ENCODE measurements around the gene ZNF791.
"Not testable (repeated sequence)": the region's sequence is repeated elsewhere in the genome, so short reads cannot be mapped to it uniquely, and the experiment has no call there.

The ZNF791 gene

DNA sequence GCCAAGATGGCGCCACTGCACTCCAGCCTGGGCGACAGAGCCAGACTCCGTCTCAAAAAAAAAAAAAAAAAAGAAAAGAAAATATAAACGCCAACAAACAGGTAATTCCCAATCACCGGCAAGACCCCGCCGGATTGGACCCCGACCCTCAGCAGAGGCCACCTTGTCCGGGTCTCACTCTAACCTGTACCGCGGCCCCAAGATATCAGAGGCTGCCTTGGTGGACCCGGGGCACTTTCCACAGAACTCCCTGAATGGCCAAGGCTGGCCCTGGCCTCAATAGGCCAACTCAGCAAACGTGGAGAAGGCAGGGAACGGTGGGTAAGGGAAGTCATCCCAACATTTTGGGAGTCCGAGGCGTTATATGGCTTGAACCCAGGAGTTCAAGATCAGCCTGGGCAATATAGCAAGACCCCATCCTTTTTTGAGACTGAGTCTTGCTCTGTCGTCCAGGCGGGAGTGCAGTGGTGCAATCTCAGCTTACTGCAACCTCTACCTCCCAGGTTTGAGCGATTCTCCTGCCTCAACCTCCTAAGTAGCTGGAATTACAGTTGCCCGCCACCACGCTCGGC, 28.0 kb downstream of the ZNF791 start:
- no peak for FAIRE-seq
- no peak for DNase-seq (ENCODE audit: insufficient read length)
- TF ChIP-seq POLR2AphosphoS5 (IDR thresholded peaks at IDR 0.05; ENCODE audit: low read depth, low read length): no peak
- no peak for TF ChIP-seq POLR2A (IDR thresholded peaks at IDR 0.05; ENCODE audit: low read depth, low read length)
- TF ChIP-seq TAF1 (IDR thresholded peaks at IDR 0.05; ENCODE audit: borderline replicate concordance, low read depth, low read length): no peak

DNA sequence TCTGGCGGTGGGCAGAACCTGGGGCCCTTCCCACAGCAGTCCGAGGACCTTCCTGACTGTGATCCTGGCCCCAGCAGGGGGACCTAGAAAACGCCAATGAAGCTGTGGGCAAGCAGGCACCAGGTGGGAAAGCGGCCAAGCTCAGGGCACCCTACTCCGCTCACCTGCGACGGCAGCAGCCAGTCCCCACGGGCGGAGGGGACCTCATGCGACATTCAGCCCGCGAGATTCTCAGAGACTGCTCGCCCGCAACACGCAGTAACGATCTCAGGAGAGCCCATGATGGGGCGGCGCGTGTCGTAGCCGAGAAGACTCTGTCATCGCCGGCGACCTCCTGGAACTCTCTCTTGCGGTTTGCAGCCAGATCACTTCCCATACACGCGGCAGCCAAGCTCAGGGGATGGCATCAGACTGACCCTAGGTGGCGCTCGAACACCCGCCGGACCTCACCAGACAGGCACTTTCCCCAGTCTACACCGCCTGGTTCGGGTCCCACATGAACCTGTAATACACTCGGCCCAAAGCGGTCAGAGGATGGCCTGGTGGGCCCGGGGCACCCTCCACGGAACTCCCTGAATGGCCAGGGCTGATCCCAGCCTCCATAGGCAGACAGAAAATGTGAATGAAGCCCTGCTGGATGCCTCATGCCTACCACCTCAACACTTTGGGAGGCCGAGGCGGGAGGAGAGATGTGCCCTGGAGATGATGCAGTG, 29.3 kb downstream of the ZNF791 start:
- no peak for TF ChIP-seq POLR2AphosphoS5 (IDR thresholded peaks at IDR 0.05; ENCODE audit: low read depth, low read length)
- no peak for TF ChIP-seq POLR2A (IDR thresholded peaks at IDR 0.05; ENCODE audit: low read depth, low read length)
- no peak for TF ChIP-seq TAF1 (IDR thresholded peaks at IDR 0.05; ENCODE audit: borderline replicate concordance, low read depth, low read length)
- DNase-seq (ENCODE audit: insufficient read length): peak; percentile 87
- peak; percentile 83 for FAIRE-seq

DNA sequence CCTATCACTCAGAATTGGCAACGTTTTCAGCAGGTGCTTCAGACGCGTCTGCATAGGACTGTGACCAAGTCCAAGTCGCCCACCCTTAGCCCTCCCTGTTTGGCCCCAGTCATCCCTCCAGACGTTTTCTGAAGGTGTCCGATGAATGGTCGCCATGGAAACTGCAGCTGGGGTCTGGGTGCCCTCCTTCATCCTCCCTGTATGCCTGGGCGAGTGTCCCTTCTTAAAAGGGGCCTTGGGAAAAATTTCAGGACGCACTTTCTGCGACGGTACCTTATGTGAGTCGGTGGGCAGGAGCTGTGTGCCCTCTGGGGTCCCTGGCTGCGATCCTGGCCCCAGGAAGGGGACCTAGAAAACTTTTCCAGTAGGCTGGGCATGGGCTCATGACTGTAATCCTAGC, 30.7 kb downstream of the ZNF791 start:
- DNase-seq (ENCODE audit: insufficient read length): no peak
- FAIRE-seq: no peak
- no peak for TF ChIP-seq TAF1 (IDR thresholded peaks at IDR 0.05; ENCODE audit: borderline replicate concordance, low read depth, low read length)

DNA sequence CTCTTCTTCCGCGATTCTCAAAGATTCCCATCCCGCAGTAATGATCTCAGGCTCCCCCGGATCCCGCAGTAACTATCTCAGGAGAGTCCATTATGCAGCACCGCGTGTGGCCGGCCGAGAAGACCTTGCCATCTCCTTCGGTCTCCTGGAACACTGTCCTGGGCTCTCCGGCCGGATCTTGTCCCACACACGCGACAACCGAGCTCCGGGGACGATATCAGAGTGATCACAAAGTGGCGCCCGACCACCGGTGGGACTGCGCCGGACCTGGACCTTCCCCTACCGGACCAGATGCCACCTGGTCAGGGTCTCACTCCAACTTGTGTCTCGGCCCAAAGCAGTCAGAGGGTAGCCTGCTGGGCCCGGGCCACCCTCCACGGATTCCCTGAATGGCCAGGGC, 31.8 kb downstream of the ZNF791 start:
- no peak for FAIRE-seq
- DNase-seq (ENCODE audit: insufficient read length): no peak
- no peak for TF ChIP-seq POLR2AphosphoS5 (IDR thresholded peaks at IDR 0.05; ENCODE audit: low read depth, low read length)
- no peak for TF ChIP-seq TAF1 (IDR thresholded peaks at IDR 0.05; ENCODE audit: borderline replicate concordance, low read depth, low read length)
- TF ChIP-seq POLR2A (IDR thresholded peaks at IDR 0.05; ENCODE audit: low read depth, low read length): no peak

GRCh38 chr19:12643716-12644115, 33.0 kb downstream of the ZNF791 start:
- FAIRE-seq; DNase-seq (ENCODE audit: insufficient read length): not testable (repeated sequence)

DNA sequence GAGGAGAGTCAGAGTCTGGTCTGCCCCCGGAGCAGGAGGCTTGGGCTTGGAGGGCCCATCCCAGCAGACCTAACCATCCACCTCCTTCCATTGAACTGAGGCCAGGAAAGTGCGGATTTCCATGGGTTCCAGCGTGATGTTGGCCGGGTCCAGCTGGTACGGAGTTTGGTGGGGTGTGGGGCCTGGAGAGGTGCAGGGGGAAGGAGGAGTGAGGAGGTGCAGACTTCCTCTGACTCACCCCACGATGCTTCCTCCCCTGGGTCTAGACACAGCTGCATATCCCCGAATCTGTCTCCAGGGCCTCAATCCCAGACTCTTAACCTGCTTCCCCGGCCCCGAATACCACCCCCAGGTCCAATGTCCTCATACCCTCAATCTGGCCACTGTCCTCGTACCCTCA, 35.8 kb downstream of the ZNF791 start:
- TF ChIP-seq POLR2A (IDR thresholded peaks at IDR 0.05; ENCODE audit: low read depth, low read length) (no peak), TAF1 (IDR thresholded peaks at IDR 0.05; ENCODE audit: borderline replicate concordance, low read depth, low read length) (no peak), POLR2AphosphoS5 (IDR thresholded peaks at IDR 0.05; ENCODE audit: low read depth, low read length) (no peak)
- no peak for FAIRE-seq
- no peak for DNase-seq (ENCODE audit: insufficient read length)

GRCh38 chr19:12647047-12647446, 36.3 kb downstream of the ZNF791 start:
- FAIRE-seq (no peak), DNase-seq (ENCODE audit: insufficient read length) (no peak)
- TF ChIP-seq POLR2A (IDR thresholded peaks at IDR 0.05; ENCODE audit: low read depth, low read length) (no peak), TAF1 (IDR thresholded peaks at IDR 0.05; ENCODE audit: borderline replicate concordance, low read depth, low read length) (no peak), POLR2AphosphoS5 (IDR thresholded peaks at IDR 0.05; ENCODE audit: low read depth, low read length) (no peak)

DNA sequence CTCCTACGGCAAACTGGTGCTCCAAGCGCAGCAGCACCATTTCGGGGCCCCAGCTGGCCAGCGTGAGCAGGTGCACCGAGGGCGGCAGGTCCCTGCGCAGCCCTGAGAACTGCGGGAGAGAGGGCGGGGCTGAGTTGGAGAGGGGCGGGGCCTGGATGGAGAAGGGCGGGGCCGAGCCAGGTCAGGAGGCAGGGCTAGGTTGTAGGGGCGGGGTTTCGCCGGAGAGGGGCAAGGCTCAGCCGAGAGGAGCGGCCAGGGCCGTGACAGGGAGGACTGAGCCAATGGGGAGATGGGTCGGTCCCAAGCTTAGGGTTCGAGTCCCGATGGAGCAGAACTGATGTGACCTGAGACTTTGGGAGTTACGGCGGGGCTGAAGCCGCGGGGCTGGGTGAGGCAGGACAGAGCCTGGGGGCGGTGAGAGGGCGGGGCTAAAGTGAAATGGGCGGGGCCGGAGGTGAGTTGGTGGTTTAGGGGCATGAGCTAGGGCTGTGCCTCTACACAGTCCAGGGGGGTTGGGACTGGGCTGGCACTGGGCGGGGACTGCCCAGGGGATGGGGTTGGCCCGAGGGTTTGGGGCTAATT, 36.9 kb downstream of the ZNF791 start:
- DNase-seq (ENCODE audit: insufficient read length): no peak
- FAIRE-seq: no peak
- TF ChIP-seq POLR2A (IDR thresholded peaks at IDR 0.05; ENCODE audit: low read depth, low read length) (no peak), POLR2AphosphoS5 (IDR thresholded peaks at IDR 0.05; ENCODE audit: low read depth, low read length) (no peak)

- no peak for DNase-seq (ENCODE audit: insufficient read length)
- FAIRE-seq: no peak
- TF ChIP-seq POLR2A (IDR thresholded peaks at IDR 0.05; ENCODE audit: low read depth, low read length) (no peak), POLR2AphosphoS5 (IDR thresholded peaks at IDR 0.05; ENCODE audit: low read depth, low read length) (no peak), TAF1 (IDR thresholded peaks at IDR 0.05; ENCODE audit: borderline replicate concordance, low read depth, low read length) (no peak)
Observed at GRCh38 chr19:12648088-12648487, 37.4 kb downstream of the ZNF791 start.

DNA sequence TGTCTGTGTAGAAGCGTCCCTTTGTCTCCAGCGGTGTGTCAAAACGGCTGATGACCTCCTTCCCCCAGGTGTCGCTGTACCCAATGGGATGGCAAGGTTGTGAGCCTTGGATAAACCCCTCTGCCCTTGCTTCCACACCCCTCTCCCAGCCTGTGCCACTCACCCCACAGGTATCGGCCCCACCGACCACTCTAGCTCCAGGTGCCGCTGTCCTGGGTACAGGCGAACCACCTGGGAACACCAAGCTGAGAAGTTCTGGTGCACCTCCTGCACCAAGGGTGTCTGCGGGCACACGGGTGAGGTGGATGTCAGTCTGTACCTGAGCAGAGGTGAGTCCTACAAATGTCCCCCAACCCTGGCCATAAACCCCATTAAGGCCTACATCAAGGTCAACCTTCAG, 39.2 kb downstream of the ZNF791 start:
- TF ChIP-seq POLR2AphosphoS5 (IDR thresholded peaks at IDR 0.05; ENCODE audit: low read depth, low read length) (no peak), POLR2A (IDR thresholded peaks at IDR 0.05; ENCODE audit: low read depth, low read length) (no peak), TAF1 (IDR thresholded peaks at IDR 0.05; ENCODE audit: borderline replicate concordance, low read depth, low read length) (no peak)
- no peak for DNase-seq (ENCODE audit: insufficient read length)
- no peak for FAIRE-seq

GRCh38 chr19:12652219-12652618, 41.5 kb downstream of the ZNF791 start:
- FAIRE-seq: no peak
- DNase-seq (ENCODE audit: insufficient read length): no peak
- TF ChIP-seq POLR2AphosphoS5 (IDR thresholded peaks at IDR 0.05; ENCODE audit: low read depth, low read length) (no peak), TAF1 (IDR thresholded peaks at IDR 0.05; ENCODE audit: borderline replicate concordance, low read depth, low read length) (no peak), POLR2A (IDR thresholded peaks at IDR 0.05; ENCODE audit: low read depth, low read length) (no peak)

DNA sequence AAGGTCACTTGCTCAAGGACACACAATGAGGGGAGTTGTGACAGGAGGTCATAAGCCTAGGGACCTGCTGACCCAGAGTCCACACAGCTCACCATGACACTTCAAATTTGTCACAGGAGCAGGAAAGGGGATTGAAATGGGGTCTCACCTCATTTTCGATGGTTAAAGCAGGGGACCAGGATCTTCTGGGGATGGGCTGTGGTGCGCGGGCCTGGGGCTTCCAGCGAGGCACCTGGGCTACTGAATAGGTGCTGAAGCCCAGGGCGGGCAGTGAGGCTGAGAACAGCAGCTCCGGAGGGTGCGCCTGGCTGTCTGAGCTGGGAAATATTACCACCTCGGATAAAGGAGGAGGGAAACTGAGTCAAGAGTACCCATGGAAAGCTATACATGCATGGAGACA, 44.8 kb downstream of the ZNF791 start:
- DNase-seq (ENCODE audit: insufficient read length): no peak
- no peak for FAIRE-seq
- no peak for TF ChIP-seq POLR2AphosphoS5 (IDR thresholded peaks at IDR 0.05; ENCODE audit: low read depth, low read length)
- no peak for TF ChIP-seq TAF1 (IDR thresholded peaks at IDR 0.05; ENCODE audit: borderline replicate concordance, low read depth, low read length)
- TF ChIP-seq POLR2A (IDR thresholded peaks at IDR 0.05; ENCODE audit: low read depth, low read length): no peak
